Prostate gland (tissue), 2 donors: ENCODE results near the gene GRIA4.

Source experiments
- POLR2A ChIP-seq: fragments of 450-650 bp; IDR thresholded peaks from one replicate; pipeline ENCODE4 v1.6.1; 2016; ENCODE audit warnings: antibody characterized with exemption, mild to moderate bottlenecking
- POLR2AphosphoS5 ChIP-seq: sonication (generic); formaldehyde crosslinking; IDR thresholded peaks from one replicate; pipeline ENCODE4 v1.6.1; 2017; ENCODE audit warnings: antibody characterized with exemption
- TF ChIP-seq, protein P1 (sequence below), 4 experiments: fragments of 200-600 bp in 2 of 4; fragments of 450-650 bp in 2 of 4; sonication (generic) in 2 of 4; IDR thresholded peaks; 1 replicate in 3 of 4; 2 replicates in 1 of 4; pipeline ENCODE4 v1.5.1; 2016 to 2019; ENCODE audit warnings: antibody characterized with exemption in 4 of 4, mild to moderate bottlenecking in 2 of 4, moderate library complexity in 2 of 4

DNA sequence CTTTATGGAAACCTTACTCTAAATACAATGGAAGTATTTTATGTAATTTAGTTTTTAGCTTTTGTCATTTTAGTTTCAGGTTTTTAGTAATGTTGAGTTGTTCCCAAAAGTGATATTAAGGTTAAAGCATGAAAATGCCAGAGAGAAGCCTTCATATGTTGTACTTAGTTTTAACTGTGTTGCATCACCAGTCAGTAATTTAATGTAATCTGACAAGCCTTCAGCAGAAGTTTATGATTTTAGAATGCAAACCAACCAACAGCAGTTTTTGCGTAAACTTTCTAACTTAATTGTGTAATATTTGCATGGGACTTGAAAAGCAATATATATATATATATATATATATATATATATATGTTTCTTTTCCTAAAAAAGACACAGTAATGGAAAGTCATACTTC lies 301.6 kb downstream of the GRIA4 start:
- TF ChIP-seq POLR2A: no peak
- TF ChIP-seq, protein P1, sequence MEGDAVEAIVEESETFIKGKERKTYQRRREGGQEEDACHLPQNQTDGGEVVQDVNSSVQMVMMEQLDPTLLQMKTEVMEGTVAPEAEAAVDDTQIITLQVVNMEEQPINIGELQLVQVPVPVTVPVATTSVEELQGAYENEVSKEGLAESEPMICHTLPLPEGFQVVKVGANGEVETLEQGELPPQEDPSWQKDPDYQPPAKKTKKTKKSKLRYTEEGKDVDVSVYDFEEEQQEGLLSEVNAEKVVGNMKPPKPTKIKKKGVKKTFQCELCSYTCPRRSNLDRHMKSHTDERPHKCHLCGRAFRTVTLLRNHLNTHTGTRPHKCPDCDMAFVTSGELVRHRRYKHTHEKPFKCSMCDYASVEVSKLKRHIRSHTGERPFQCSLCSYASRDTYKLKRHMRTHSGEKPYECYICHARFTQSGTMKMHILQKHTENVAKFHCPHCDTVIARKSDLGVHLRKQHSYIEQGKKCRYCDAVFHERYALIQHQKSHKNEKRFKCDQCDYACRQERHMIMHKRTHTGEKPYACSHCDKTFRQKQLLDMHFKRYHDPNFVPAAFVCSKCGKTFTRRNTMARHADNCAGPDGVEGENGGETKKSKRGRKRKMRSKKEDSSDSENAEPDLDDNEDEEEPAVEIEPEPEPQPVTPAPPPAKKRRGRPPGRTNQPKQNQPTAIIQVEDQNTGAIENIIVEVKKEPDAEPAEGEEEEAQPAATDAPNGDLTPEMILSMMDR (IDR thresholded peaks at IDR 0.05): no peak
- no peak for TF ChIP-seq POLR2AphosphoS5
